Heart left ventricle (tissue), 16 donors: Measurements from ENCODE around the gene HDAC10. TPM values are rescaled to one million over a fixed set of nuclear protein-coding genes. Genes with fewer than 3 reads are reported as not detected.
A peak's percentile ranks its signal among the peaks of the same experiment; 100 is the strongest.

ENCODE experiments used
- ATAC-seq, 4 donors: fragments of 200-7000 bp; cut with Tn5 transposase; one replicate each; pipeline ENCODE4 v1.9.1; 2020 to 2022; ENCODE audit warnings: moderate library complexity in 4 of 4, mild to moderate bottlenecking in 3 of 4, moderate number of reproducible peaks in 1 of 4
- DNase-seq, 5 donors: peaks; one replicate each; pipeline ENCODE4 v3.0.0-alpha.2; 2020
- H3K27ac ChIP-seq, 12 donors: fragments of 200-600 bp; sonication (generic) in 4 of 12; one replicate each; pipeline versions ENCODE4 v1.5.0 to v1.8.0; 2016 to 2022; ENCODE audit warnings: mild to moderate bottlenecking in 2 of 12
- H3K27me3 ChIP-seq, 9 donors: fragments of 200-600 bp; sonication (generic) in 2 of 9; one replicate each; pipeline versions ENCODE4 v1.5.1 to v1.8.0; 2016 to 2022; ENCODE audit warnings: mild to moderate bottlenecking in 3 of 9
- H3K36me3 ChIP-seq, 9 donors: fragments of 200-600 bp; sonication (generic) in 2 of 9; one replicate each; pipeline versions ENCODE4 v1.5.0 to v1.8.0; 2018 to 2022; ENCODE audit warnings: mild to moderate bottlenecking in 2 of 9
- H3K4me1 ChIP-seq, 12 donors: fragments of 200-600 bp; sonication (generic) in 4 of 12; one replicate each; pipeline versions ENCODE4 v1.5.0 to v1.8.0; 2016 to 2022; ENCODE audit warnings: mild to moderate bottlenecking in 3 of 12
- H3K4me3 ChIP-seq, 12 donors: fragments of 200-600 bp; sonication (generic) in 4 of 12; one replicate each; pipeline versions ENCODE4 v1.5.0 to v1.8.0; 2017 to 2022; ENCODE audit warnings: mild to moderate bottlenecking in 9 of 12, moderate library complexity in 4 of 12
- H3K9me3 ChIP-seq, 12 donors: fragments of 200-600 bp; sonication (generic) in 4 of 12; one replicate each; pipeline versions ENCODE4 v1.5.0 to v1.8.0; 2016 to 2022; ENCODE audit warnings: mild to moderate bottlenecking in 1 of 12
- CTCF ChIP-seq, 12 donors: fragments of 200-600 bp; sonication (generic) in 4 of 12; IDR thresholded peaks; one replicate each; pipeline versions ENCODE4 v1.5.0 to v1.8.0; 2018 to 2022; ENCODE audit warnings: antibody characterized with exemption in 12 of 12, mild to moderate bottlenecking in 5 of 12
- POLR2A ChIP-seq, 2 donors: fragments of 450-650 bp; IDR thresholded peaks; one replicate each; pipeline ENCODE4 v1.6.1; 2017; ENCODE audit warnings: antibody characterized with exemption in 2 of 2, mild to moderate bottlenecking in 2 of 2, moderate library complexity in 2 of 2
- WGBS, 4 donors: extraction: QIAGEN DNeasy Blood & Tissue Kit in 2 of 4; methylation state at CpG; one replicate each; pipeline versions ENCODE4 v1.1.5 to v1.1.7; 2013 to 2018; 5-methylcytosine and 5-hydroxymethylcytosine counted together
- intact Hi-C, 10 donors: fragments of 100-400 bp; cut with DNase I; formaldehyde crosslinking; loops; one replicate each; pipeline versions ENCODE4 v1.11.1 to v1.14.2; 2022
- long read RNA-seq, 3 donors: library from polyadenylated mRNA; unstranded; transcript quantifications; one replicate each; pipeline ENCODE4 v2.0.0, GENCODE V29; 2020 to 2021
- polyA plus RNA-seq, 2 donors: library from polyadenylated mRNA; stranded (reverse); fragments of 200-250 nt; gene quantifications; one replicate each; pipeline ENCODE4 v1.2.3, GENCODE V29; 2013
- total RNA-seq, 9 donors: library from RNA; depleted of rRNA in 2 of 9; stranded (reverse); fragments of >200 nt in 2 of 9; fragmentation: NEBNext Ultra II Directional in 3 of 9; extraction: Animal tissue kit (Norgen Biotek cat#: 25700) in 3 of 9; gene quantifications; one replicate each; pipeline versions ENCODE4 v1.1.0 to v1.2.4, GENCODE V29; 2016 to 2023
- donor health status: ischemic (EF 13 %, LVEDD 7.1; RV severe dilation, severe dysfunction).
- donor health status: healthy with polysubstance abuse.
- donor health status: DM: no; HTN: yes; CAD: no.
- donor health status: DM: no; HTN: no; CAD: no.
- donor health status: ischemic (EF 25% LVEDD 6.9; RV normal size, moderate dysfunction).
- donor health status: ischemic (EF 25% LVEDD 5.7; RV mildly dilated, moderate dysfunction).
- donor health status: healthy.
- donor health status: DM: yes; HTN: yes; CAD: no.
- donor health status: ischemic (EF 35%, LVEDD 5.7; RV mildly dilated, moderate dysfunction).
- donor health status: nonischemic (EF 11% LVEDD 7.7; RV severe dilation, severe dysfunction).
- donor health status: DM: yes; HTN: yes; CAD: no.
- donor health status: PGD.
- donor health status: ischemic (EF 29% LVEDD 5.4; RV normal size, mild dysfunction).
- donor health status: nonischemic (EF 23%, LVEDD 6.1; RV moderate dilation, normal function).

Gene HDAC10
- total RNA-seq (10 to 100 TPM in 6 of 9 donors, 1 to 10 TPM in 3; 6.8 to 22.4 (median 10.9) TPM), polyA plus RNA-seq (1 to 10 TPM; 6.2 to 10.0 TPM)
- long read RNA-seq, donor 1, partial matches to known transcripts = 1 of 4 reads
- long read RNA-seq, donor 1, other reads (novel, unspliced or antisense) = 2 of 4 reads
- long read RNA-seq, donor 2, partial matches to known transcripts = 2 of 7 reads
- long read RNA-seq, donor 2, other reads (novel, unspliced or antisense) = 5 of 7 reads
- long read RNA-seq, donor 3, partial matches to known transcripts = 3 of 7 reads
- long read RNA-seq, donor 3, other reads (novel, unspliced or antisense) = 3 of 7 reads

- intact Hi-C loops = loop anchor here in 8 of 10 donors (2.0 to 10.0 kb wide), 4 partner anchors 76 to 254 kb away; partner anchors contain the start of genes PPP6R2 (in 6 of the 8), LMF2 (in 2 of the 8), NCAPH2 (in 2 of the 8) and DENND6B (in 1 of the 8)
- H3K27ac ChIP-seq = peak within 1 kb of the TSS in 11 of 12 donors; percentile 53 to 81 (median 65)
- peak in 1 of 2 donors; percentile 60 for TF ChIP-seq POLR2A (IDR thresholded peaks at IDR 0.05)
- no peak for TF ChIP-seq CTCF (IDR thresholded peaks at IDR 0.05)
- H3K36me3 ChIP-seq = peaks cover 0 to 24% (median 8%) of the 10 kb centered on the region in 9 donors
- peaks cover 5 to 43% (median 27%) of the 10 kb centered on the region in 12 donors for H3K4me1 ChIP-seq
- ATAC-seq (peak; percentile 25 to 80 (median 72)), DNase-seq (peak; percentile 75 to 94 (median 85))
- no peaks in the 10 kb centered on the region for H3K9me3 ChIP-seq
- 2 to 4% (median 2%) methylated on average over 44 to 81 of the region's 81 CpGs; no CpG with 5 or more reads in 1 of the 4 donors for WGBS, 4 donors
- peak within 1 kb of the TSS; percentile 53 to 83 (median 69) for H3K4me3 ChIP-seq
- H3K27me3 ChIP-seq = no peaks in the 10 kb centered on the region
These were observed at the start of gene HDAC10 for GRCh38 chr22:50250555-50251476. Gene HDAC10 (minus strand): TSS chr22:50251265. CDS start chr22:50251032, 233 bp downstream.

GRCh38 chr22:50300620-50301257 lies 49.7 kb upstream of the HDAC10 start:
- H3K27ac ChIP-seq = peak overlapping the region in 6 of 12 donors; percentile 83 to 98 (median 93)
- H3K4me3 ChIP-seq = peak overlapping the region in 9 of 12 donors; percentile 36 to 56 (median 52)
- no peaks in the 10 kb centered on the region for H3K9me3 ChIP-seq
- intact Hi-C loops = no loop called here
- ATAC-seq (no peak), DNase-seq (no peak)
- TF ChIP-seq POLR2A (IDR thresholded peaks at IDR 0.05) (no peak), CTCF (IDR thresholded peaks at IDR 0.05) (no peak)
- H3K27me3 ChIP-seq = no peaks in the 10 kb centered on the region
- WGBS, 4 donors = 78 to 85% (median 81%) methylated on average over 14 of the region's 14 CpGs
- no peaks in the 10 kb centered on the region for H3K36me3 ChIP-seq
- peaks cover 26 to 99% (median 88%) of the 10 kb centered on the region in 12 donors for H3K4me1 ChIP-seq

- DNase-seq (no peak), ATAC-seq (peak in 1 of 4 donors; percentile 4)
- WGBS, 4 donors = 35 to 55% (median 40%) methylated on average over 30 to 93 of the region's 93 CpGs
- intact Hi-C loops = no loop called here
- TF ChIP-seq POLR2A (IDR thresholded peaks at IDR 0.05) = no peak
- TF ChIP-seq CTCF (IDR thresholded peaks at IDR 0.05) = no peak
- peak overlapping the region in 11 of 12 donors; percentile 24 to 79 (median 70) for H3K27ac ChIP-seq
- no peaks in the 10 kb centered on the region for H3K36me3 ChIP-seq
- H3K4me1 ChIP-seq = peaks cover 21 to 98% (median 83%) of the 10 kb centered on the region in 12 donors
- H3K27me3 ChIP-seq = no peaks in the 10 kb centered on the region
- no peaks in the 10 kb centered on the region for H3K9me3 ChIP-seq
- H3K4me3 ChIP-seq = peak overlapping the region in 11 of 12 donors; percentile 14 to 56 (median 50)
These were observed 48.9 kb upstream of the HDAC10 start for GRCh38 chr22:50299785-50300619.
